DOHH2 (cell line): ENCODE measurements around the gene MARK3.

ENCODE experiments used
- H3F3A ChIP-seq: fragments of 200-600 bp; sonication (generic), shearing (Covaris generic); 2 replicates; pipeline ENCODE4 v1.6.0; 2016; ENCODE audit warnings: antibody characterized with exemption, mild to moderate bottlenecking; ENCODE audit not compliant: control insufficient read depth, insufficient read depth
- H3K27ac ChIP-seq: fragments of 200-600 bp; sonication (generic); 2 replicates; pipeline ENCODE4 v1.5.1; 2014; ENCODE audit warnings: low read depth, mild to moderate bottlenecking, low read length, moderate library complexity
- H3K27me3 ChIP-seq: fragments of 200-600 bp; sonication (generic); 2 replicates; pipeline ENCODE4 v1.6.1; 2014; ENCODE audit warnings: mild to moderate bottlenecking, low read length, mixed read lengths; ENCODE audit not compliant: control insufficient read depth
- H3K36me3 ChIP-seq: fragments of 200-600 bp; sonication (generic); 2 replicates; pipeline ENCODE4 v1.6.1; 2014; ENCODE audit warnings: mild to moderate bottlenecking, low read length, moderate library complexity, mixed read lengths; ENCODE audit not compliant: control insufficient read depth
- H3K4me1 ChIP-seq: fragments of 200-600 bp; sonication (generic); 2 replicates; pipeline ENCODE4 v1.6.1; 2014; ENCODE audit warnings: mild to moderate bottlenecking, low read length, mixed read lengths; ENCODE audit not compliant: control insufficient read depth
- H3K4me2 ChIP-seq: fragments of 200-600 bp; sonication (generic); 2 replicates; pipeline ENCODE4 v1.6.0; 2014; ENCODE audit warnings: mild to moderate bottlenecking, low read length, moderate library complexity
- H3K4me3 ChIP-seq: fragments of 200-600 bp; sonication (generic); 2 replicates; pipeline ENCODE4 v1.5.1; 2014; ENCODE audit warnings: mild to moderate bottlenecking, low read length, mixed read lengths
- H3K79me2 ChIP-seq: fragments of 200-600 bp; sonication (generic); 2 replicates; pipeline ENCODE4 v1.6.1; 2014; ENCODE audit warnings: mild to moderate bottlenecking, low read length, mixed read lengths; ENCODE audit not compliant: control insufficient read depth
- H3K9me2 ChIP-seq: fragments of 200-600 bp; sonication (generic); replicated peaks from 2 replicates; pipeline ENCODE4 v1.6.1; 2014; ENCODE audit warnings: mild to moderate bottlenecking, low read length, mixed read lengths; ENCODE audit not compliant: control insufficient read depth
- H3K9me3 ChIP-seq: fragments of 200-600 bp; sonication (generic); 2 replicates; pipeline ENCODE4 v1.6.1; 2014; ENCODE audit warnings: antibody characterized with exemption, low read length, mixed read lengths; ENCODE audit not compliant: control insufficient read depth, insufficient read depth
- H4K20me1 ChIP-seq: fragments of 200-600 bp; sonication (generic); 2 replicates; pipeline ENCODE4 v1.6.0; 2014; ENCODE audit warnings: low read depth, mild to moderate bottlenecking, antibody characterized with exemption, low read length, moderate library complexity; ENCODE audit not compliant: control insufficient read depth, insufficient read depth
- CTCF ChIP-seq: fragments of 200-600 bp; sonication (generic); IDR thresholded peaks from one replicate; pipeline ENCODE4 v1.5.1; 2014; ENCODE audit warnings: antibody characterized with exemption, mild to moderate bottlenecking, low read depth, low read length; ENCODE audit not compliant: poor library complexity, severe bottlenecking
- EZH2phosphoT487 ChIP-seq: fragments of 200-600 bp; sonication (generic); IDR thresholded peaks from 2 replicates; pipeline ENCODE4 v1.6.1; 2017; ENCODE audit warnings: borderline replicate concordance, mild to moderate bottlenecking, antibody characterized with exemption, low read length, moderate library complexity, mixed read lengths

Gene MARK3

GRCh38 chr14:103445806-103446205 is 60.6 kb downstream of the MARK3 start:
- Histone ChIP-seq H3K79me2 (peaks cover 48% of the 10 kb centered on the region), H3K9me2 (no peaks in the 10 kb centered on the region), H3K4me3 (no peak overlapping the region), H3K27ac (no peak overlapping the region), H3K4me2 (no peak overlapping the region), H4K20me1 (no peaks in the 10 kb centered on the region), H3K9me3 (no peaks in the 10 kb centered on the region), H3K36me3 (no peaks in the 10 kb centered on the region), H3F3A (no peaks in the 10 kb centered on the region), H3K27me3 (no peaks in the 10 kb centered on the region), H3K4me1 (peaks cover 11% of the 10 kb centered on the region; the same call in 1 of the 2 replicates)
- TF ChIP-seq EZH2phosphoT487: no peak
- TF ChIP-seq CTCF: no peak

- no peaks in the 10 kb centered on the region for H4K20me1 ChIP-seq
- no peaks in the 10 kb centered on the region for H3K9me3 ChIP-seq
- no peaks in the 10 kb centered on the region for H3K27me3 ChIP-seq
- H3K9me2 ChIP-seq: no peaks in the 10 kb centered on the region
- H3K79me2 ChIP-seq: peaks cover 44% of the 10 kb centered on the region
- H3K36me3 ChIP-seq: peaks cover 5% of the 10 kb centered on the region; the same call in 1 of the 2 replicates
- H3K4me1 ChIP-seq: peaks cover 3% of the 10 kb centered on the region; the same call in 1 of the 2 replicates
- H3F3A ChIP-seq: no peaks in the 10 kb centered on the region
- H3K27ac ChIP-seq: no peak overlapping the region
- H3K4me3 ChIP-seq: no peak overlapping the region
- H3K4me2 ChIP-seq: no peak overlapping the region
- TF ChIP-seq CTCF (no peak), EZH2phosphoT487 (no peak)
Observed at GRCh38 chr14:103448097-103448496, 62.9 kb downstream of the MARK3 start.

GRCh38 chr14:103449634-103450161 is 64.5 kb downstream of the MARK3 start:
- H3K9me3 ChIP-seq: no peaks in the 10 kb centered on the region
- H3K27me3 ChIP-seq: no peaks in the 10 kb centered on the region
- H3K9me2 ChIP-seq: no peaks in the 10 kb centered on the region
- no peak overlapping the region for H3K4me3 ChIP-seq
- no peak overlapping the region for H3K4me2 ChIP-seq
- peaks cover 36% of the 10 kb centered on the region for H3K79me2 ChIP-seq
- H3K4me1 ChIP-seq: 0 out of 2 replicates have a peak, but pooled peaks cover 3% of the 10 kb centered on the region
- peaks cover 5% of the 10 kb centered on the region; the same call in 1 of the 2 replicates for H3K36me3 ChIP-seq
- no peaks in the 10 kb centered on the region for H3F3A ChIP-seq
- H3K27ac ChIP-seq: no peak overlapping the region
- H4K20me1 ChIP-seq: no peaks in the 10 kb centered on the region
- TF ChIP-seq EZH2phosphoT487 (no peak), CTCF (no peak)
